Activated CD8-positive, alpha-beta T cell treated with anti-CD3 and anti-CD28 coated beads for 36 hours (primary cell): Measurements from ENCODE around the gene KYNU. TPM values are rescaled to one million over a fixed set of nuclear protein-coding genes. Genes with fewer than 3 reads are reported as not detected.
"Not testable (repeated sequence)": the region's sequence is repeated elsewhere in the genome, so short reads cannot be mapped to it uniquely, and the experiment has no call there.

Experiments used
- ATAC-seq: fragments of 200-7000 bp; cut with Tn5 transposase; one replicate; pipeline ENCODE4 v1.10.0; 2021; ENCODE audit warnings: mild to moderate bottlenecking, moderate library complexity
- CTCF ChIA-PET: fragments of 350-600 bp; sonication (Branson Sonifier 250); formaldehyde crosslinking; loops from one replicate; lab custom pipeline; 2021; ENCODE audit warnings: antibody characterized with exemption; lab: Charles Lee
- POLR2A ChIA-PET: fragments of 350-600 bp; sonication (Branson Sonifier 250); formaldehyde crosslinking; loops from one replicate; lab custom pipeline; 2021; ENCODE audit warnings: antibody characterized with exemption; lab: Charles Lee
- DNase-seq: peaks from one replicate; pipeline ENCODE4 v3.0.0-alpha.2; 2020
- H3K27ac Mint-ChIP-seq: one replicate; pipeline ENCODE4 v1.8.0; 2021; ENCODE audit warnings: mild to moderate bottlenecking, mixed read lengths
- H3K27me3 Mint-ChIP-seq: one replicate; pipeline ENCODE4 v1.8.0; 2021; ENCODE audit warnings: mixed read lengths
- H3K36me3 Mint-ChIP-seq: one replicate; pipeline ENCODE4 v1.8.0; 2021; ENCODE audit warnings: low read depth, mixed read lengths
- H3K4me1 Mint-ChIP-seq: one replicate; pipeline ENCODE4 v1.8.0; 2021; ENCODE audit warnings: low read depth, mixed read lengths
- H3K4me3 Mint-ChIP-seq: one replicate; pipeline ENCODE4 v1.8.0; 2021; ENCODE audit warnings: mild to moderate bottlenecking, moderate library complexity, mixed read lengths
- H3K9me3 Mint-ChIP-seq: one replicate; pipeline ENCODE4 v1.8.0; 2021; ENCODE audit warnings: mixed read lengths
- CTCF ChIP-seq: fragments of 200-600 bp; IDR thresholded peaks from one replicate; pipeline ENCODE4 v1.8.0; 2022; ENCODE audit warnings: antibody characterized with exemption, mild to moderate bottlenecking
- intact Hi-C: fragments of 100-400 bp; cut with micrococcal nuclease; formaldehyde crosslinking; loops from one replicate; pipeline ENCODE4 v1.10.0; 2022
- total RNA-seq, 2 experiments: library from RNA; stranded (reverse); gene quantifications; one replicate each; pipeline ENCODE4 v1.2.3, GENCODE V29; 2021

The KYNU gene
- total RNA-seq, 2 experiments from 2014 or later, result not detected

GRCh38 chr2:142858961-142859360 is 18.5 kb upstream of the KYNU start:
- no peaks in the 10 kb centered on the region for H3K27me3 Mint-ChIP-seq
- H3K36me3 Mint-ChIP-seq, result no peaks in the 10 kb centered on the region
- no peak overlapping the region for H3K27ac Mint-ChIP-seq
- no peak overlapping the region for H3K4me3 Mint-ChIP-seq
- CTCF ChIA-PET, result no interaction called here
- POLR2A ChIA-PET, result no interaction called here
- TF ChIP-seq CTCF, result no peak
- DNase-seq, result no peak
- no peaks in the 10 kb centered on the region for H3K4me1 Mint-ChIP-seq
- intact Hi-C loops, result no loop called here
- ATAC-seq, result no peak
- H3K9me3 Mint-ChIP-seq, result no peaks in the 10 kb centered on the region

GRCh38 chr2:142862299-142862698 is 15.2 kb upstream of the KYNU start:
- POLR2A ChIA-PET, result no interaction called here
- Mint-ChIP-seq H3K36me3 (no peaks in the 10 kb centered on the region), H3K27ac (no peak overlapping the region), H3K9me3 (no peaks in the 10 kb centered on the region), H3K27me3 (no peaks in the 10 kb centered on the region), H3K4me3 (no peak overlapping the region), H3K4me1 (no peaks in the 10 kb centered on the region)
- ATAC-seq (no peak), DNase-seq (no peak)
- intact Hi-C loops, result no loop called here
- no peak for TF ChIP-seq CTCF
- CTCF ChIA-PET, result no interaction called here

GRCh38 chr2:142862847-142863246 is 14.6 kb upstream of the KYNU start:
- POLR2A ChIA-PET, result no interaction called here

GRCh38 chr2:142863485-142863961 is 13.9 kb upstream of the KYNU start:
- Mint-ChIP-seq H3K36me3 (no peaks in the 10 kb centered on the region), H3K4me3 (no peak overlapping the region), H3K4me1 (no peaks in the 10 kb centered on the region), H3K27me3 (no peaks in the 10 kb centered on the region), H3K27ac (no peak overlapping the region), H3K9me3 (no peaks in the 10 kb centered on the region)
- intact Hi-C loops, result no loop called here
- no peak for DNase-seq
- TF ChIP-seq CTCF, result no peak
- CTCF ChIA-PET, result no interaction called here
- ATAC-seq, result no peak
- POLR2A ChIA-PET, result no interaction called here

More at GRCh38 chr2:142862847-142863246, 14.6 kb upstream of the KYNU start:
- Mint-ChIP-seq H3K4me1 (no peaks in the 10 kb centered on the region), H3K27me3 (no peaks in the 10 kb centered on the region), H3K27ac (no peak overlapping the region), H3K4me3 (no peak overlapping the region), H3K9me3 (no peaks in the 10 kb centered on the region), H3K36me3 (no peaks in the 10 kb centered on the region)
- DNase-seq (no peak), ATAC-seq (no peak)
- intact Hi-C loops, result no loop called here
- TF ChIP-seq CTCF, result no peak
- CTCF ChIA-PET, result no interaction called here

GRCh38 chr2:142864605-142865004 is 12.9 kb upstream of the KYNU start:
- H3K27ac Mint-ChIP-seq, H3K9me3 Mint-ChIP-seq, ATAC-seq, DNase-seq, H3K4me1 Mint-ChIP-seq, CTCF ChIA-PET, H3K4me3 Mint-ChIP-seq, H3K27me3 Mint-ChIP-seq, H3K36me3 Mint-ChIP-seq, POLR2A ChIA-PET, intact Hi-C loops: not testable (repeated sequence)

GRCh38 chr2:142865924-142866323 is 11.5 kb upstream of the KYNU start:
- ATAC-seq (no peak), DNase-seq (no peak)
- H3K27me3 Mint-ChIP-seq, result no peaks in the 10 kb centered on the region
- intact Hi-C loops, result no loop called here
- no peaks in the 10 kb centered on the region for H3K36me3 Mint-ChIP-seq
- CTCF ChIA-PET, result no interaction called here
- no peaks in the 10 kb centered on the region for H3K4me1 Mint-ChIP-seq
- no peaks in the 10 kb centered on the region for H3K9me3 Mint-ChIP-seq
- TF ChIP-seq CTCF, result no peak
- no peak overlapping the region for H3K27ac Mint-ChIP-seq
- no peak overlapping the region for H3K4me3 Mint-ChIP-seq
- POLR2A ChIA-PET, result interaction anchor here (1.0 kb wide), 1 partner anchor 10 kb away, joined by 3 read pairs; no protein-coding TSS in a partner anchor
